Stimulated activated CD8-positive, alpha-beta memory T cell treated with anti-CD3 and anti-CD28 coated beads, Interleukin-15, amount 100 ng/mL, for 48 hours (primary cell): Measurements from ENCODE around the gene NUP88.

Source experiments
- DNase-seq, 2 donors: peaks; one replicate each; pipeline ENCODE4 v3.0.0-alpha.2; 2020; ENCODE audit warnings: low read depth in 2 of 2

Gene NUP88

DNA sequence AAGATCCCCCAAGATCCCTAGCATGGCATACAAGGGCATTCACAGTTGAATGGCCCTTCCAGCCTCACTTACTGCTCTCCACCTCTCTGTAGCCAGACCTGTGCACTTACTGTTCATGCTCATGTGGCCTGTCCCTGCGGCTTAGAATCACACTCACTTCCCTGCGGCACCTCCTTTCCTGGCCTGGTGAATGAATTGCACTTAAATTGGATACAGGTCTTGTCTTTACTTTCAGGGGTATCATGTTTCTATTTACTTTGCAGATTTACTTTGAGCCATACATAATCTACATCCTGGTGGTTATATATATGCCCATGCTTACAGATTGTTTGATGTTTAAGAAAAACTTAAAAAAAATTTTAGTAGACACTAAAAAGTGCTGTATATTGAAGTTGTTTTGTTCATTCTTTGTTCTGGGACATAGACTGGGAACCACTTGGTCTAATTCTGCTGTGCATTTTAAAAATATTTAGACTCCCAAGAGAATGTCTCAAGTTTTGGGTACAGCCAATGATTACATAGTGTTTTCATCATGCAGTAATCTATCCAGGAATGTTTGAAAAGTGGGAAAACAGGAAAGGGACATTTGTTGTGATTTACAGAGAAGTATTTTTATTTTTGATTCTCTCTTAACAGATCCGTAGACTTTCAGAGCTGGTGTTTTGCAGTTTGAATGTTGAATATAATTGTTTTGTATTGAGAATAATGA, 63.9 kb downstream of the NUP88 start:
- DNase-seq = no peak

DNA sequence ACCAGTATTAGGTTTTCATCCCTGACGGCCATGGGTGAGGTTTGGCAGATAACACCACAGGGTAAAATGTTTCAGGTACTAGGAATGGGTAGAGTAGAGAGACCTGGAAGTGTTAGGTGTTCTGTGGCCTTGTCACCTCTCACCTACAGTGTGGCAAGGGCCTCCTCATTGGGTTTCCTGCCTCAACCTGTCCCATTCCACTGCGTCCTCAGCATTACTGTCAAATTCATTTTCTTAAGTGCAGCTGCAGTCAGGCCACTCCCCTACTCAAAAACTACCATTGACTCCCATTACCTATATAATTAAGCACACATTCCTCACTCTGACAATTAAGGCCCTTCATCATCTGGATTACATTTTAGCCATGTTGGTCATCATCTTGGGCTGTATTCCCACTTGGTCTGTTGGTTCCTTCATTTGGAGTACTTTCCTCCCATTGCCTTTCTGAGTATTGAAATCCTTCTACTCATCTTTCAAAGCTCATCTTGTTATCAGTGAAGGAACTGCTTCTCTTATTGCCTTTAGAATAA, 64.5 kb downstream of the NUP88 start:
- DNase-seq = no peak

DNA sequence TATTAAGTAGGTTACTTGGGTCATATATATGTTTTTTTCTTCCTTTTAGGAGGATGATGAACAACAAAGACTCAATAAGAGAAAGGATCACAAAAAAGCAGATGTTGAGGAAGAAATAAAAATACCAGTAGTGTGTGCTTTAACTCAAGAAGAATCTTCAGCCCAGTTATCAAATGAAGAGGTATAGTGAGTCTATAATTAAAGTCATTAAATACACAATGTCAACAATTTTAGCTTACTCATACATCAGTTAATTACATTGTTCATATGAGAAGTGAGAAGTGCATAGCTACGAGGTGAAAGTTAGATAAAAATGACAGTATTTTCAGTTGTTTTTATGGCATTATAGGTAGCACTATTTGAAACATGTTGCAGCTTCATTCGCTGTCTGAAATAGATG, 65.2 kb downstream of the NUP88 start:
- no peak for DNase-seq

DNA sequence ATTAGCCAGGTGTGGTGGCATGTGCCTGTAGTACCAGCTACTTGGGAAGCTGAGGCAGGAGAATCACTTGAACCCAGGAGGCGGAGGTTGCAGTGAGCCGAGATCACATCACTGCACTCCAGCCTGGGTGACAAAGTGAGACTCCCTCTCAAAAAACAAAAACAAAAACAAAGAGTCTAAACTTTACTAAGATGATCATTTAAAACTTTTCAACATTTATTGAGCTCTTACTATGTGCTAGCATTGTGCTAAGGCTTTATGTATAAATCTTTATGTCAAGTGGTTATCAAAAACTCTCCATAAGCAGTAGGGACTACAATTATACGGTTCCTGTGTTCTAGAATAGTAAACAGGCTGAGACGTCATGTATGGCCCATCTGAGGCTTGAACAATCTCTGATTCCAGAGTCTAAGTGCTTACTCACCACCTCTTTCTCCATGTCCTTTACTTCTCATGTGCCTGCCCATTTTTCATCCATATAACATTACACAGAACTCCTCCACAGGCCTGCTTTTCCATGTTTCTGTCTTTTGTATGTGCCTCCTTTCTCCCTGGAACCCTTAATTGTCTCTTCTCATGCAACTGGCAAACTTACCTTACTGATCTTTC, 66.7 kb downstream of the NUP88 start:
- DNase-seq = no peak

DNA sequence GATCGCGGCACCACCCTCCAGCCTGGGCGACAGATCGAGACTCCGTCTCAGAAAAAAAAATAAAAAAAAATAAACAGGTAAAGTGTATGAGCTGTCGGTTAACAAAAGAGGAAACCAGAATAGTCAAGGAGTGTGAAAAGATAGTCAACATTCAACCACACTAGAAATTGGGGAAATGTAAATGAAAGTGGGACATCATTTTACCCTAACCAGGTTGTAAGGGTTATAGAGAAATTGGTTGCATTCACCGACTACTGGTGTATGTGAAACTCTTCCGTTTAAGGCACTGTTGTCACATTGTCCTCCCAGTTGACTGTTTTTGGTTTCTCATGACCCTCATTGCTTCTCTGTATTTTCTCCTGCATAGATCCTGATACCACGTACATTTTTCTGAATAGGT, 74.5 kb downstream of the NUP88 start:
- no peak for DNase-seq
